Parathyroid adenoma (tissue), 2 donors: ENCODE measurements around the gene RTN4IP1.

Experiments
- H2AFZ ChIP-seq: fragments of 300-600 bp; sonication (generic); one replicate; pipeline ENCODE4 v1.7.0; 2017; ENCODE audit warnings: antibody characterized with exemption, mild to moderate bottlenecking
- H3K27ac ChIP-seq: fragments of 300-600 bp; sonication (generic); one replicate; pipeline ENCODE4 v1.7.0; 2017
- H3K27me3 ChIP-seq: fragments of 300-600 bp; sonication (generic); one replicate; pipeline ENCODE4 v1.7.0; 2017; ENCODE audit warnings: low read length; ENCODE audit not compliant: control insufficient read depth, insufficient read depth
- H3K36me3 ChIP-seq: fragments of 300-600 bp; sonication (generic); one replicate; pipeline ENCODE4 v1.7.0; 2017; ENCODE audit warnings: low read length; ENCODE audit not compliant: control insufficient read depth, insufficient read depth
- H3K4me1 ChIP-seq: fragments of 300-600 bp; sonication (generic); one replicate; pipeline ENCODE4 v1.7.0; 2017; ENCODE audit warnings: control low read depth
- H3K4me2 ChIP-seq: fragments of 300-600 bp; sonication (generic); one replicate; pipeline ENCODE4 v1.7.0; 2017; ENCODE audit warnings: low read length
- H3K4me3 ChIP-seq: fragments of 300-600 bp; sonication (generic); one replicate; pipeline ENCODE4 v1.7.0; 2017; ENCODE audit warnings: low read depth, low read length
- H3K79me2 ChIP-seq: fragments of 300-600 bp; sonication (generic); one replicate; pipeline ENCODE4 v1.7.0; 2017; ENCODE audit warnings: control low read depth
- H3K9ac ChIP-seq: fragments of 300-600 bp; sonication (generic); one replicate; pipeline ENCODE4 v1.7.0; 2017; ENCODE audit warnings: mild to moderate bottlenecking
- H3K9me3 ChIP-seq: fragments of 300-600 bp; sonication (generic); one replicate; pipeline ENCODE4 v1.7.0; 2017; ENCODE audit warnings: low read length; ENCODE audit not compliant: control insufficient read depth
- CTCF ChIP-seq: fragments of 300-600 bp; sonication (generic); IDR thresholded peaks from one replicate; pipeline ENCODE4 v1.7.0; 2017; ENCODE audit warnings: antibody characterized with exemption, mild to moderate bottlenecking
- donor health status: primary hyperparathyroidism.

RTN4IP1 gene

GRCh38 chr6:106569428-106569827 is 59.9 kb downstream of the RTN4IP1 start:
- no peaks in the 10 kb centered on the region for H3K9me3 ChIP-seq
- H3K9ac ChIP-seq: no peak overlapping the region
- no peak overlapping the region for H2AFZ ChIP-seq
- no peak overlapping the region for H3K4me2 ChIP-seq
- no peaks in the 10 kb centered on the region for H3K4me1 ChIP-seq
- no peak for TF ChIP-seq CTCF
- H3K27me3 ChIP-seq: no peaks in the 10 kb centered on the region
- H3K36me3 ChIP-seq: no peaks in the 10 kb centered on the region
- no peak overlapping the region for H3K27ac ChIP-seq
- no peaks in the 10 kb centered on the region for H3K79me2 ChIP-seq
- H3K4me3 ChIP-seq: no peak overlapping the region

GRCh38 chr6:106568530-106568929 is 60.8 kb downstream of the RTN4IP1 start:
- TF ChIP-seq CTCF: no peak
- Histone ChIP-seq H3K9me3 (no peaks in the 10 kb centered on the region), H3K4me3 (no peak overlapping the region), H3K27me3 (no peaks in the 10 kb centered on the region), H2AFZ (no peak overlapping the region), H3K36me3 (no peaks in the 10 kb centered on the region), H3K9ac (no peak overlapping the region), H3K4me2 (no peak overlapping the region), H3K4me1 (no peaks in the 10 kb centered on the region), H3K27ac (no peak overlapping the region), H3K79me2 (no peaks in the 10 kb centered on the region)

- Histone ChIP-seq H3K9ac (no peak overlapping the region), H3K27me3 (no peaks in the 10 kb centered on the region), H2AFZ (no peak overlapping the region), H3K4me2 (no peak overlapping the region), H3K4me3 (no peak overlapping the region), H3K9me3 (no peaks in the 10 kb centered on the region), H3K27ac (no peak overlapping the region), H3K36me3 (no peaks in the 10 kb centered on the region), H3K79me2 (no peaks in the 10 kb centered on the region), H3K4me1 (no peaks in the 10 kb centered on the region)
- no peak for TF ChIP-seq CTCF
These were observed 64.8 kb downstream of the RTN4IP1 start for GRCh38 chr6:106564476-106564875.

GRCh38 chr6:106563614-106564013 is 65.7 kb downstream of the RTN4IP1 start:
- H3K27me3 ChIP-seq: no peaks in the 10 kb centered on the region
- H3K4me2 ChIP-seq: no peak overlapping the region
- TF ChIP-seq CTCF: no peak
- no peaks in the 10 kb centered on the region for H3K4me1 ChIP-seq
- H3K4me3 ChIP-seq: no peak overlapping the region
- no peak overlapping the region for H2AFZ ChIP-seq
- no peak overlapping the region for H3K9ac ChIP-seq
- H3K27ac ChIP-seq: no peak overlapping the region
- H3K36me3 ChIP-seq: no peaks in the 10 kb centered on the region
- H3K79me2 ChIP-seq: no peaks in the 10 kb centered on the region
- H3K9me3 ChIP-seq: no peaks in the 10 kb centered on the region

- Histone ChIP-seq H2AFZ (no peak overlapping the region), H3K27ac (no peak overlapping the region), H3K36me3 (no peaks in the 10 kb centered on the region), H3K79me2 (no peaks in the 10 kb centered on the region), H3K27me3 (no peaks in the 10 kb centered on the region), H3K4me3 (no peak overlapping the region), H3K9ac (no peak overlapping the region), H3K4me1 (no peaks in the 10 kb centered on the region), H3K4me2 (no peak overlapping the region), H3K9me3 (no peaks in the 10 kb centered on the region)
- TF ChIP-seq CTCF: no peak
These were observed 67.5 kb downstream of the RTN4IP1 start for GRCh38 chr6:106561686-106562405.
